A549 (cell line): ENCODE measurements around the gene SPACA6.

Experiments
- BHLHE40 ChIP-seq: IDR thresholded peaks from 2 replicates; pipeline ENCODE4 v1.6.1; 2012; ENCODE audit warnings: low read depth, low read length, inconsistent platforms
- CHD4 ChIP-seq: fragments of 200-600 bp; sonication (generic); IDR thresholded peaks from 2 replicates; pipeline ENCODE4 v1.6.1; 2016; ENCODE audit warnings: antibody characterized with exemption, mild to moderate bottlenecking, borderline replicate concordance
- CTCF ChIP-seq: fragments of >200 bp; sonication (Bioruptor Twin); formaldehyde crosslinking; IDR thresholded peaks from 3 replicates; pipeline ENCODE4 v1.5.1; 2016
- E2F6 ChIP-seq: IDR thresholded peaks from 2 replicates; pipeline ENCODE4 v1.6.1; 2012; ENCODE audit warnings: low read depth, borderline replicate concordance
- JUNB ChIP-seq: fragments of >200 bp; sonication (Bioruptor Twin); formaldehyde crosslinking; IDR thresholded peaks from 2 replicates; pipeline ENCODE4 v1.6.1; 2016
- PHF8 ChIP-seq: fragments of 200-600 bp; sonication (generic); IDR thresholded peaks from 2 replicates; pipeline ENCODE4 v1.6.1; 2016; ENCODE audit warnings: low read depth, mild to moderate bottlenecking, antibody characterized with exemption, moderate library complexity, borderline replicate concordance
- POLR2AphosphoS2 ChIP-seq: conservative IDR thresholded peaks from 2 replicates; pipeline ENCODE4 v1.6.1; 2012; ENCODE audit warnings: low read length, improper control_type of control experiment, inconsistent platforms
- REST ChIP-seq: fragments of 200-600 bp; sonication (generic); IDR thresholded peaks from 2 replicates; pipeline ENCODE4 v1.6.1; 2016; ENCODE audit warnings: antibody characterized with exemption, mild to moderate bottlenecking, moderate library complexity
- USF2 ChIP-seq: fragments of 450-650 bp; IDR thresholded peaks from 2 replicates; pipeline ENCODE4 v1.6.1; 2014; ENCODE audit warnings: antibody characterized with exemption

- no peak for TF ChIP-seq REST
- TF ChIP-seq BHLHE40 = no peak
- peak; percentile 75; the same call in 1 of the 2 replicates for TF ChIP-seq POLR2AphosphoS2
- no peak for TF ChIP-seq E2F6
- peak; percentile 30 for TF ChIP-seq CTCF
- no peak for TF ChIP-seq PHF8
- TF ChIP-seq JUNB = no peak
- TF ChIP-seq USF2 = no peak
- TF ChIP-seq CHD4 = no peak
These were observed 19.4 kb downstream of the SPACA6 start for GRCh38 chr19:51712461-51713081.
